Measurements from ENCODE around the gene COX4I1.

Gene COX4I1

GRCh38 chr16:85754413-85754812, 45.1 kb upstream of the COX4I1 start:
- DNase-seq (ENCODE audit: low spot score) (no peak), ATAC-seq (ENCODE audit: low read depth) (no peak)
- H3K27ac ChIP-seq (ENCODE audit: poor library complexity, severe bottlenecking): peak overlapping the region; percentile 99
- no peaks in the 10 kb centered on the region for H3K27me3 ChIP-seq (ENCODE audit: insufficient read depth, poor library complexity, severe bottlenecking)
- no peak overlapping the region for H3K4me3 ChIP-seq (ENCODE audit: severe bottlenecking)
- TF ChIP-seq CTCF (IDR thresholded peaks at IDR 0.05; ENCODE audit: poor library complexity, severe bottlenecking): no peak
- peaks cover 11% of the 10 kb centered on the region for H3K36me3 ChIP-seq (ENCODE audit: low read depth)
- H3K9me3 ChIP-seq (ENCODE audit: severe bottlenecking): no peaks in the 10 kb centered on the region
- peaks cover 43% of the 10 kb centered on the region for H3K4me1 ChIP-seq (ENCODE audit: insufficient read depth, poor library complexity, severe bottlenecking)

- Histone ChIP-seq H3K27ac (ENCODE audit: poor library complexity, severe bottlenecking) (peak overlapping the region; percentile 47), H3K27me3 (ENCODE audit: insufficient read depth, poor library complexity, severe bottlenecking) (no peaks in the 10 kb centered on the region), H3K4me3 (ENCODE audit: severe bottlenecking) (no peak overlapping the region), H3K4me1 (ENCODE audit: insufficient read depth, poor library complexity, severe bottlenecking) (peaks cover 41% of the 10 kb centered on the region), H3K9me3 (ENCODE audit: severe bottlenecking) (no peaks in the 10 kb centered on the region), H3K36me3 (ENCODE audit: low read depth) (no peaks in the 10 kb centered on the region)
- no peak for TF ChIP-seq CTCF (IDR thresholded peaks at IDR 0.05; ENCODE audit: poor library complexity, severe bottlenecking)
- ATAC-seq (ENCODE audit: low read depth) (no peak), DNase-seq (ENCODE audit: low spot score) (no peak)
Measured at GRCh38 chr16:85755929-85756768, 43.3 kb upstream of the COX4I1 start.

GRCh38 chr16:85757341-85757822, 42.1 kb upstream of the COX4I1 start:
- H3K4me1 ChIP-seq (ENCODE audit: insufficient read depth, poor library complexity, severe bottlenecking): peaks cover 30% of the 10 kb centered on the region
- TF ChIP-seq CTCF (IDR thresholded peaks at IDR 0.05; ENCODE audit: poor library complexity, severe bottlenecking): no peak
- ATAC-seq (ENCODE audit: low read depth) (peak; percentile 26; the same call in 1 of the 3 replicates), DNase-seq (ENCODE audit: low spot score) (no peak)
- H3K36me3 ChIP-seq (ENCODE audit: low read depth): no peaks in the 10 kb centered on the region
- no peaks in the 10 kb centered on the region for H3K9me3 ChIP-seq (ENCODE audit: severe bottlenecking)
- peak overlapping the region; percentile 47 for H3K27ac ChIP-seq (ENCODE audit: poor library complexity, severe bottlenecking)
- no peaks in the 10 kb centered on the region for H3K27me3 ChIP-seq (ENCODE audit: insufficient read depth, poor library complexity, severe bottlenecking)
- H3K4me3 ChIP-seq (ENCODE audit: severe bottlenecking): no peak overlapping the region

GRCh38 chr16:85759136-85759535, 40.4 kb upstream of the COX4I1 start:
- no peaks in the 10 kb centered on the region for H3K9me3 ChIP-seq (ENCODE audit: severe bottlenecking)
- no peak overlapping the region for H3K4me3 ChIP-seq (ENCODE audit: severe bottlenecking)
- TF ChIP-seq CTCF (IDR thresholded peaks at IDR 0.05; ENCODE audit: poor library complexity, severe bottlenecking): no peak
- no peaks in the 10 kb centered on the region for H3K36me3 ChIP-seq (ENCODE audit: low read depth)
- no peaks in the 10 kb centered on the region for H3K27me3 ChIP-seq (ENCODE audit: insufficient read depth, poor library complexity, severe bottlenecking)
- peaks cover 13% of the 10 kb centered on the region for H3K4me1 ChIP-seq (ENCODE audit: insufficient read depth, poor library complexity, severe bottlenecking)
- DNase-seq (ENCODE audit: low spot score) (no peak), ATAC-seq (ENCODE audit: low read depth) (no peak)
- no peak overlapping the region for H3K27ac ChIP-seq (ENCODE audit: poor library complexity, severe bottlenecking)

Measured in RWPE2 (cell line).